ENCODE measurements around the gene CARD19.

CARD19 gene

DNA sequence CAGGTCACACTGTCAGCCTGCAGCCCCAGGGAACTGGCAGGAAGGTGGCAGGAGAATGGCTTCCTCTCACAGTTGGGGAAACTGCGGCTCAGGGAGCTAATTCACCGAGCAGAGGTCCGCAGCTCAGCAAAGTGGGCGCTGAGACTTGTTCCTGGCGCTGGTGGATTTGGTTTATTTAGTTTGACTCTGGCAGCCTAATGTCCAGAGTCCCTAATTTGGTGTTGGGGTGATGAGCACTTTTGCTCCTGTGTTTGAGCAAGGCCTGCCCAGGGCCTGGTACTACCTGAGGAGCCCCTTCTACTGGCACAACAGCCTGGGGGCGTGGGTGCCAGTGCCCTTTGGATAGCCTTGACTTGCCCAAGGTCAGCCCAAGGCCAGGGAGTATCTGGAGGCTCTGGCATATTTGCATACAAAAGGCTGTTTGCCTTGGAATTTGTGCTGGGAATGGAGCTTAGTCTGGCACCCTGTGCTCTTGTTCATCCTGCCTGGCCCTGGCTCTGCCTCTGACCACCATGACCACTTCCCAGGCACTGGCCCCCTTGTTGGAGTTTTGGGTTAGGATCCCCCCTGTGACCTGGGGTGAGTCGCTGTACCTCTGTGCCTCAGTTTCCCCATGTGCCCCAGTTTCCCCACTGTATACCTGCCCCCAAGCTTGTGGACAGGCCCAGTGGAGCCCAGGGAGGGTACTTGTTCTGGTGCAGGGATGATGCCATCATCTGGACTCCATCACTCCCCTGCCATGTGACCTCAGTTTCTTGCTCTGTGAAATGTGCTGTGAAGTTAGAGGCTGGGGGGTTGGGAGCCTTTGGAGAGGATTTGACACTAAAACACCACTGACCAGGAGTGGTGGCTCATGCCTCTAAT, 36.1 kb upstream of the CARD19 start:
- Histone ChIP-seq H3K4me3 (ENCODE audit: low read length) (peak overlapping the region; percentile 55), H2AFZ (ENCODE audit: low read length) (0 out of 2 replicates have a peak overlapping the region, but pooled peaks have one; percentile 10)

DNA sequence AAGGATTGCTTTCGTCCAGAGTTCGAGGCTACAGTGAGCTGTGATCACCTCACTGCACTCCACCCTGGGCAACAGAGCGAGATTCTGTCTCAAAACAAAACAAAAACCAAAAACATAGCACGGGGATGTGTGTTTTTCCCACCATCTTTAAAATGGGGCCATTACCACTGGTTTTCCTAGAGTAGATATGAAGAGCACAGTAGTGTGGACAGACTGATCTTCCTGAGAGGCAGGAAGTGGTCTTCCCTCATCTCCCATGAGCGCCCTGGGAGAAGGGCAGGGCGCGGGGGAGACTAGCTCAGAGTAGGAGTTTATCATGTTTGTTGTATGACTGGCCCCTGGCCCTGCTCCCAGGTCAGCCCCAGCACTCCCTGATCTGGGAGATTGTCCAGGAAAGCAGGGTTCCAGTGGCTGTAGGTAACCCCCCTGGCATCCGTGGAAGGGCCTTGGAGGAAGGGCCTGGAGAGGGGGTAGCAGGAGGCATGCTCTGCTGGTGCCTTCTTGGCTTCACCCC, 35.2 kb upstream of the CARD19 start:
- no peaks in the 10 kb centered on the region for H3K9me2 ChIP-seq (replicated peaks; ENCODE audit: insufficient read depth, low read length)
- peaks cover 50% of the 10 kb centered on the region for H3K4me1 ChIP-seq (ENCODE audit: low read length)
- no peak overlapping the region for H3K27ac ChIP-seq (ENCODE audit: low read length)
- H3K4me2 ChIP-seq (ENCODE audit: low read depth, low read length): no peak overlapping the region
- H3F3A ChIP-seq (ENCODE audit: insufficient read depth, low read length): peaks cover 38% of the 10 kb centered on the region
- H3K9me3 ChIP-seq (replicated peaks; ENCODE audit: insufficient read depth, low read length): no peaks in the 10 kb centered on the region
- no peak overlapping the region for H2AFZ ChIP-seq (ENCODE audit: low read length)
- no peak overlapping the region for H3K9ac ChIP-seq (ENCODE audit: low read length)
- H4K20me1 ChIP-seq (ENCODE audit: insufficient read depth, low read length): no peaks in the 10 kb centered on the region
- no peaks in the 10 kb centered on the region for H3K27me3 ChIP-seq (replicated peaks; ENCODE audit: insufficient read depth, low read length)
- DNase-seq: no peak
- no peak overlapping the region for H3K4me3 ChIP-seq (ENCODE audit: low read length)
- H3K36me3 ChIP-seq (replicated peaks; ENCODE audit: insufficient read depth, low read length): no peaks in the 10 kb centered on the region
- no peak for TF ChIP-seq EZH2 (optimal IDR thresholded peaks at IDR 0.05; ENCODE audit: low read depth, low read length)
- TF ChIP-seq CTCF (IDR thresholded peaks at IDR 0.05; ENCODE audit: low read length): no peak
- TF ChIP-seq EZH2phosphoT487 (IDR thresholded peaks at IDR 0.05; ENCODE audit: low read length): no peak
- peaks cover 44% of the 10 kb centered on the region for H3K79me2 ChIP-seq (ENCODE audit: low read length)

More for the DNA sequence above, 36.1 kb upstream of the CARD19 start:
- Histone ChIP-seq H3K9me3 (replicated peaks; ENCODE audit: insufficient read depth, low read length) (no peaks in the 10 kb centered on the region), H3K9me2 (replicated peaks; ENCODE audit: insufficient read depth, low read length) (no peaks in the 10 kb centered on the region), H3K79me2 (ENCODE audit: low read length) (peaks cover 35% of the 10 kb centered on the region), H3K4me2 (ENCODE audit: low read depth, low read length) (peak overlapping the region; percentile 89), H3K27me3 (replicated peaks; ENCODE audit: insufficient read depth, low read length) (no peaks in the 10 kb centered on the region), H3K36me3 (replicated peaks; ENCODE audit: insufficient read depth, low read length) (no peaks in the 10 kb centered on the region), H3F3A (ENCODE audit: insufficient read depth, low read length) (peaks cover 38% of the 10 kb centered on the region), H4K20me1 (ENCODE audit: insufficient read depth, low read length) (no peaks in the 10 kb centered on the region), H3K27ac (ENCODE audit: low read length) (no peak overlapping the region), H3K4me1 (ENCODE audit: low read length) (peaks cover 48% of the 10 kb centered on the region), H3K9ac (ENCODE audit: low read length) (peak overlapping the region; percentile 41; the same call in 1 of the 2 replicates)
- TF ChIP-seq CTCF (IDR thresholded peaks at IDR 0.05; ENCODE audit: low read length) (no peak), EZH2 (optimal IDR thresholded peaks at IDR 0.05; ENCODE audit: low read depth, low read length) (no peak), EZH2phosphoT487 (IDR thresholded peaks at IDR 0.05; ENCODE audit: low read length) (no peak)
- no peak for DNase-seq

DNA sequence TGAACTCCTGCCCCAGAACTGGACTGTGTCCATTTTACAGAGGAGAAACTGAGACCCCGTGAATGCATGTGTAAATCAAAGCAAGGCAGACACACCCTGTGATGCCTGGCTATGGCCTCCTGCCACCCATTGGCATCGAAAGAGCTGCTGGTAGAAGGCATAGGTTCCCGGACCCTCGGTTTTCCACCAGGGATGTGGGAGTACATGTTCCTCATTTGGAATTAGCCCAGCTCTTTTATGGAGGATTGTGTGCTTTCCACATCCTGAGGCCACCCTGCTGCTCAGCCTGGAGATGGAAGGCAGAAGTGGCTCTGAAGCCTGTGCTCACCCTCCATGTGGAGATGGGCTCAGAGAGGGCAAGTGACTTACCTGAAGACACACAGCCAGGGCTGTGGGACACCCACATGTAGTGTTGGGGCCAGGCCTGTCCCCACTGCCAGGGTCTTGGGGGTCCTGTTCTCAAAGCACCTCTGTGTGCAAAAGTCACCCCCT, 34.7 kb upstream of the CARD19 start:
- peaks cover 38% of the 10 kb centered on the region for H3F3A ChIP-seq (ENCODE audit: insufficient read depth, low read length)
- TF ChIP-seq EZH2phosphoT487 (IDR thresholded peaks at IDR 0.05; ENCODE audit: low read length): no peak
- no peak for TF ChIP-seq CTCF (IDR thresholded peaks at IDR 0.05; ENCODE audit: low read length)
- TF ChIP-seq EZH2 (optimal IDR thresholded peaks at IDR 0.05; ENCODE audit: low read depth, low read length): no peak
- H3K27ac ChIP-seq (ENCODE audit: low read length): peak overlapping the region; percentile 84
- peak overlapping the region; percentile 56 for H3K4me2 ChIP-seq (ENCODE audit: low read depth, low read length)
- peaks cover 50% of the 10 kb centered on the region for H3K4me1 ChIP-seq (ENCODE audit: low read length)
- no peaks in the 10 kb centered on the region for H4K20me1 ChIP-seq (ENCODE audit: insufficient read depth, low read length)
- peak overlapping the region; percentile 43 for H3K9ac ChIP-seq (ENCODE audit: low read length)
- DNase-seq: no peak
- H3K27me3 ChIP-seq (replicated peaks; ENCODE audit: insufficient read depth, low read length): no peaks in the 10 kb centered on the region
- no peaks in the 10 kb centered on the region for H3K36me3 ChIP-seq (replicated peaks; ENCODE audit: insufficient read depth, low read length)
- no peaks in the 10 kb centered on the region for H3K9me2 ChIP-seq (replicated peaks; ENCODE audit: insufficient read depth, low read length)
- H3K4me3 ChIP-seq (ENCODE audit: low read length): 0 out of 2 replicates have a peak overlapping the region, but pooled peaks have one; percentile 8
- H3K9me3 ChIP-seq (replicated peaks; ENCODE audit: insufficient read depth, low read length): no peaks in the 10 kb centered on the region
- H3K79me2 ChIP-seq (ENCODE audit: low read length): peaks cover 44% of the 10 kb centered on the region
- 0 out of 2 replicates have a peak overlapping the region, but pooled peaks have one; percentile 51 for H2AFZ ChIP-seq (ENCODE audit: low read length)

All from MM.1S (cell line).